ENCODE measurements around the gene MRFAP1L1.

The MRFAP1L1 gene

DNA sequence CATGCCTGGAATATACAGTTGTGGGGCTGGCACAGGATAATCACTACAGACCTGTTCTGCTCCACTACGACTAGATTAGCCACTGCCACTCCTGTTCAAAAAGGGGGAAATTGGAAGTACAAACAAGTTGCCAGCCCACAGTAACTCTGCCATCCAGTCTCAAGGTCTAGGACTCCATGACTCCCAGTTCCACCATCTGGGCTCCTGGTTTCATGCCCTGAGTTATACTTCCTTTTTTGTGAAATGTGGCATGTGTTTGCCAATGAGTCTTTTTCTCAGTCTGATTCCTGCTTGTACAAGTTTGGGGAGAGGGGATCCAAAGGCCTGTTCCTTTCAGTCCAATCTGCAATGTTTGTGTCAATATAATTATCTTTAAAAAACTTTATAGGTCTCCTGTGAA is 5.3 kb upstream of the MRFAP1L1 start:
- H3K36me3 ChIP-seq (ENCODE audit: control insufficient read depth, insufficient read depth, low read length): no peaks in the 10 kb centered on the region
- no peak overlapping the region for H3K4me3 ChIP-seq (ENCODE audit: low read depth, low read length)
- peaks cover 4% of the 10 kb centered on the region; the same call in 1 of the 2 replicates for H3K27me3 ChIP-seq (ENCODE audit: control insufficient read depth, insufficient read depth, low read length)
- peaks cover 7% of the 10 kb centered on the region; the same call in 1 of the 2 replicates for H3K4me1 ChIP-seq (ENCODE audit: control insufficient read depth, insufficient read depth, low read length)
- no peak overlapping the region for H3K9ac ChIP-seq (ENCODE audit: low read length)
- H3K9me3 ChIP-seq (ENCODE audit: control insufficient read depth, insufficient read depth, low read depth, low read length): no peaks in the 10 kb centered on the region
- no peak overlapping the region for H3K27ac ChIP-seq (ENCODE audit: low read depth, low read length)

DNA sequence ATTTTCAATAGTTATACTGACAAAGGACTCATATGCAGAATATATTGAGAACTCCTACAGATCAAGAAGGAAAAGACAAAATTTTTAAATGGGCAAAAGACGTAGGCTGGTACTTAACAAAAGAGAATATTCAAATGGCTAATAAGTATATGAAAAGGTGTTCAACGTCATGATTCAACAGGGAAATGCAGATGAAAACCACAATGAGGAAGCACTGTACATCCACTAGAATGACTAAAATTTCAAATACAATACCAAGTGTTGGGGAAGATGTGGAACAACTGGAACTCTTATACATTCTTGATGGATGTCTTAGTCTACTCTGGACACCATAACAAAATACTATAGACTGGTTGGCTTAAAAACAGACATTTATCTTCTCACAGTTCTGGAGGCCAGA is 1.3 kb upstream of the MRFAP1L1 start:
- Histone ChIP-seq H3K9ac (ENCODE audit: low read length) (no peak overlapping the region), H3K9me3 (ENCODE audit: control insufficient read depth, insufficient read depth, low read depth, low read length) (no peaks in the 10 kb centered on the region), H3K27me3 (ENCODE audit: control insufficient read depth, insufficient read depth, low read length) (peaks cover 4% of the 10 kb centered on the region; the same call in 1 of the 2 replicates), H3K36me3 (ENCODE audit: control insufficient read depth, insufficient read depth, low read length) (peaks cover 11% of the 10 kb centered on the region), H3K27ac (ENCODE audit: low read depth, low read length) (no peak overlapping the region), H3K4me1 (ENCODE audit: control insufficient read depth, insufficient read depth, low read length) (peaks cover 10% of the 10 kb centered on the region), H3K4me3 (ENCODE audit: low read depth, low read length) (no peak overlapping the region)

DNA sequence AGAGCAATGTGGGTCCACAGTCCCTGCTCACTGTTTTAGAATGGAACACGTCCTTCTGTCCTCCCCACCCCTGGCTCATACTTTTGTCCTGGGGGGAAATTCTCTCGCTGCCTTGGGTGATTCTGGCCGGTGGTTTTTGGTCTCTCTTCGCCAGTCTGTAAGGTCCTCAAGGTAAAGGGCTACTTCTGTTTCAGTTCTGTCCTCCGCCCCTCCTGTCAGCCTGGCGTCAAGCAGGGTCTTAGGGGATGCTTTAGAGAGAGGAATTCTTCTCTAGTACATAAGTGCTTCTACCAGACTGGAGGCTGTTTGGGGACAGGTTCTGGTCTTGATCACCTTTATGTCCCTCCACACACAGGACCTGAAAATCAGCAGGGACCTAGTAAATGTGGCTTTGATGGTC is 617 bp upstream of the MRFAP1L1 start:
- Histone ChIP-seq H3K27ac (ENCODE audit: low read depth, low read length) (no peak overlapping the region), H3K36me3 (ENCODE audit: control insufficient read depth, insufficient read depth, low read length) (peaks cover 11% of the 10 kb centered on the region), H3K27me3 (ENCODE audit: control insufficient read depth, insufficient read depth, low read length) (peaks cover 4% of the 10 kb centered on the region; the same call in 1 of the 2 replicates), H3K9me3 (ENCODE audit: control insufficient read depth, insufficient read depth, low read depth, low read length) (no peaks in the 10 kb centered on the region), H3K9ac (ENCODE audit: low read length) (peak overlapping the region; percentile 65), H3K4me3 (ENCODE audit: low read depth, low read length) (peak overlapping the region; percentile 91), H3K4me1 (ENCODE audit: control insufficient read depth, insufficient read depth, low read length) (peaks cover 6% of the 10 kb centered on the region)

DNA sequence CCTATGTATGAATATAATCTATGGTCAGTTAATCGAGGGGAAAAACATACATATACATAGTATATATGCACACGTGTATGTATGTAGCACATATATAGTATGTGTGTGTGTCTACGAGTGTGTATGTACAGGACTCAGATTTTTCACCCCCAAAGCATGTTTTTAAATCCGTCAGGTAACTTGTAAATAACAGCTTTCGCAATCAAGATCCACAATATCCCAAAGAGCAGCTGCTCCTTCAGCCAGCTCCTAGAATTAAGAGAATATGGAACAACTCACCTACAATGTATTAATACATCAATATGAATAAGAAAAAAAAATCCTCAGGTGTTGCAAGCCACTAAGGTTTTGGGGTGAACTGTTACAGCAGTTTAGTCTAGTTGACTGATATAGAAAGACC is 3.5 kb downstream of the MRFAP1L1 start:
- peaks cover 10% of the 10 kb centered on the region; the same call in 1 of the 2 replicates for H3K9me3 ChIP-seq (ENCODE audit: control insufficient read depth, insufficient read depth, low read depth, low read length)
- H3K27me3 ChIP-seq (ENCODE audit: control insufficient read depth, insufficient read depth, low read length): peaks cover 3% of the 10 kb centered on the region; the same call in 1 of the 2 replicates
- H3K36me3 ChIP-seq (ENCODE audit: control insufficient read depth, insufficient read depth, low read length): peaks cover 22% of the 10 kb centered on the region
- H3K27ac ChIP-seq (ENCODE audit: low read depth, low read length): no peak overlapping the region
- no peak overlapping the region for H3K4me3 ChIP-seq (ENCODE audit: low read depth, low read length)
- no peak overlapping the region for H3K9ac ChIP-seq (ENCODE audit: low read length)
- peaks cover 6% of the 10 kb centered on the region for H3K4me1 ChIP-seq (ENCODE audit: control insufficient read depth, insufficient read depth, low read length)

DNA sequence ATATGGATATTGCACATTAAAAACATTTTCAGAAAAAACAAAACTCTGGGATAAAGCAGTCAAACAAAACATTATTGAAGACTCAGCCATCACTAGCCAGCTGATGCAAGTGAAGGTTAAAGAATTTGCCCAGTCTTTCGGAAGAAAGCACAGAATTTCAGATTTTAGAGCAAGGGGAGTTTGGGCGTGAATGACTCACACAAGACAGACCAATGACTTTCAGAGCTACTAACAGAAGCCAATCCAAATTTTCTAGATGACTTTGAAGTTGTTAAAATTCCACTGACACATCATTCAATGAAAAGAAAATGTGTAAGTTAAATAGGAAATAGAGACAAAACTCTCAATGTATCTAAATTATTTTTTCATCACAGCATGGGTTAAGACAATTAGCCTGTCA is 4.0 kb downstream of the MRFAP1L1 start:
- Histone ChIP-seq H3K36me3 (ENCODE audit: control insufficient read depth, insufficient read depth, low read length) (peaks cover 23% of the 10 kb centered on the region), H3K9me3 (ENCODE audit: control insufficient read depth, insufficient read depth, low read depth, low read length) (peaks cover 10% of the 10 kb centered on the region; the same call in 1 of the 2 replicates), H3K9ac (ENCODE audit: low read length) (no peak overlapping the region), H3K27me3 (ENCODE audit: control insufficient read depth, insufficient read depth, low read length) (no peaks in the 10 kb centered on the region), H3K4me1 (ENCODE audit: control insufficient read depth, insufficient read depth, low read length) (peaks cover 6% of the 10 kb centered on the region), H3K27ac (ENCODE audit: low read depth, low read length) (no peak overlapping the region), H3K4me3 (ENCODE audit: low read depth, low read length) (no peak overlapping the region)

DNA sequence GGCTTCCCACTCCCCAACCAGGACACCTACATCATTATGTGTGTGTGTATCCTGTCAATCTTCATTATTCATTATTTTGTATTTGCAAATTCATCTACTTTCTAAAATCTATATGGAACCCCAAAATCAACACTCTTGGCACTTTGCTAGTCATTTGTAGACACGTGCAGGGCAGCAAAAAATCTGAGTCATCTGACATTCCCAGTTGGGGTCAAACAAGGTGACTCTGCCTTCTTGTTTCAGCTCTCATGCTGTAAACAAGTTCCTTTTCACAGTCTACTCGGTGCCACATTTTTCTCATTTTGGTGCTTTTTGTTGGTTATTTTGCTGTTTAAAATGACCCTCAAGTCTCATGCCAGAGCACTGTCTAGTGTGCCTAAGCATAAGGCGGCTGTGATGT is 5.9 kb downstream of the MRFAP1L1 start:
- no peak overlapping the region for H3K4me3 ChIP-seq (ENCODE audit: low read depth, low read length)
- H3K9me3 ChIP-seq (ENCODE audit: control insufficient read depth, insufficient read depth, low read depth, low read length): peaks cover 10% of the 10 kb centered on the region; the same call in 1 of the 2 replicates
- no peak overlapping the region for H3K27ac ChIP-seq (ENCODE audit: low read depth, low read length)
- H3K36me3 ChIP-seq (ENCODE audit: control insufficient read depth, insufficient read depth, low read length): peaks cover 27% of the 10 kb centered on the region
- H3K27me3 ChIP-seq (ENCODE audit: control insufficient read depth, insufficient read depth, low read length): no peaks in the 10 kb centered on the region
- H3K4me1 ChIP-seq (ENCODE audit: control insufficient read depth, insufficient read depth, low read length): peaks cover 3% of the 10 kb centered on the region
- no peak overlapping the region for H3K9ac ChIP-seq (ENCODE audit: low read length)

DNA sequence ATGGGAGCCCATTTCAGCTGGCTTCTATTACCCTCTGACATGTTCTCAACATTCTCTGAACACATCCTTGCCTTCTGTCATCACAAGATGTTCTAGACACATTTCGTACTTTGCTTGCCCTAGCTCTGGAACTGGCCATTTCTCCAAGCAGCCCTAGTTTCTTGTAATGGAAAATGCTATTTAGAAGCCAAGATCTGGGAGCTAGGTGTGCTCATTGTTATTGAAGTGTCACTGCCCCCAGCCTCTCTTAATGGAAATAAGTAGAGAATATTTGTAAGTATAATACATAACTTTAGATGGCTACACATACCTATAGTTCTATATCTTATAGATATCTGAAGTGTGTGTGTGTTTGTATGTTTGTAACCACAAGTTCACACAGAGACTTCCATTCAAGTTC is 6.9 kb downstream of the MRFAP1L1 start:
- H3K27ac ChIP-seq (ENCODE audit: low read depth, low read length): no peak overlapping the region
- H3K9me3 ChIP-seq (ENCODE audit: control insufficient read depth, insufficient read depth, low read depth, low read length): peaks cover 10% of the 10 kb centered on the region; the same call in 1 of the 2 replicates
- no peak overlapping the region for H3K4me3 ChIP-seq (ENCODE audit: low read depth, low read length)
- H3K27me3 ChIP-seq (ENCODE audit: control insufficient read depth, insufficient read depth, low read length): no peaks in the 10 kb centered on the region
- H3K9ac ChIP-seq (ENCODE audit: low read length): no peak overlapping the region
- H3K4me1 ChIP-seq (ENCODE audit: control insufficient read depth, insufficient read depth, low read length): no peaks in the 10 kb centered on the region; the same call in 1 of the 2 replicates
- peaks cover 23% of the 10 kb centered on the region for H3K36me3 ChIP-seq (ENCODE audit: control insufficient read depth, insufficient read depth, low read length)

DNA sequence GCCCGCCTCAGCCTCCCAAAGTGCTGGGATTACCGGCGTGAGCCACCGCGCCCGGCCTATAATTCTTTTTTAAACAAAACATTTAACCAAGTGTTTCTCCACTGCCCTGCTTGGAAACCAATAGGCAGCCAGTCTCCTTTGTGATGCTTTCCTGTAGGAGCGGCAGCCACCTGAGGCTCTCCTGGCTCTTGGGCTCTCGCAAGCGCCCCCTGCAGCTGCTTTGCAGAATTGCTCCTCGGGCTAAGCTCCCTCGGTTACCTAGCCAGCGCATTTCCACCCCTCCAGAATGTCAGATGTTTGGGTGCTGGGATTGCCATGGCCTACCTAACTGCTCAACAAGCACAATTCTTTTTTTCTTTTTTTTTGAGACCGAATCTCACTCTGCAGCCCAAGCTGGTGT is 8.3 kb downstream of the MRFAP1L1 start:
- Histone ChIP-seq H3K9me3 (ENCODE audit: control insufficient read depth, insufficient read depth, low read depth, low read length) (peaks cover 10% of the 10 kb centered on the region; the same call in 1 of the 2 replicates), H3K4me3 (ENCODE audit: low read depth, low read length) (no peak overlapping the region), H3K4me1 (ENCODE audit: control insufficient read depth, insufficient read depth, low read length) (peaks cover under 1% of the 10 kb centered on the region; the same call in 1 of the 2 replicates), H3K36me3 (ENCODE audit: control insufficient read depth, insufficient read depth, low read length) (peaks cover 16% of the 10 kb centered on the region), H3K27me3 (ENCODE audit: control insufficient read depth, insufficient read depth, low read length) (no peaks in the 10 kb centered on the region), H3K9ac (ENCODE audit: low read length) (no peak overlapping the region), H3K27ac (ENCODE audit: low read depth, low read length) (no peak overlapping the region)

DNA sequence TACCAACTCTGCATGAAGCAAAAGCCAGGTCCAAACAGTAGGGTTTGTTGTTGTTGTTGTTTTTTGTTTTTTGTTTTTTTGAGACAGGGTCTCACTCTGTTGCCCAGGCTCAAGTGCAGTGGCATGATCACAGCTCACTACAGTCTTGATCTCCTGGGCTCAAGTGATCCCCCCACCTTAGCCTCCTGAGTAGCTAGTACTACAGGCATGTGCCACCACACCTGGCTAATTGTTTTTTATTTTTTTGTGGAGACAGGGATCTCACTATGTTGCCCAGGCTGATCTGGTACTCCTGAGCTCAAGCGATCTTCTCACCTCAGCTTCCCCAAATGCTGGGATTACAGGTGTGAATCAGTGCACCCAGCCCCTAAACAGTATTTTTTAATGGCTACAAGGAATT is 9.8 kb downstream of the MRFAP1L1 start:
- Histone ChIP-seq H3K4me1 (ENCODE audit: control insufficient read depth, insufficient read depth, low read length) (peaks cover 10% of the 10 kb centered on the region; the same call in 1 of the 2 replicates), H3K9me3 (ENCODE audit: control insufficient read depth, insufficient read depth, low read depth, low read length) (peaks cover 10% of the 10 kb centered on the region; the same call in 1 of the 2 replicates), H3K27me3 (ENCODE audit: control insufficient read depth, insufficient read depth, low read length) (no peaks in the 10 kb centered on the region), H3K4me3 (ENCODE audit: low read depth, low read length) (no peak overlapping the region), H3K9ac (ENCODE audit: low read length) (no peak overlapping the region), H3K27ac (ENCODE audit: low read depth, low read length) (no peak overlapping the region), H3K36me3 (ENCODE audit: control insufficient read depth, insufficient read depth, low read length) (peaks cover 13% of the 10 kb centered on the region)

DNA sequence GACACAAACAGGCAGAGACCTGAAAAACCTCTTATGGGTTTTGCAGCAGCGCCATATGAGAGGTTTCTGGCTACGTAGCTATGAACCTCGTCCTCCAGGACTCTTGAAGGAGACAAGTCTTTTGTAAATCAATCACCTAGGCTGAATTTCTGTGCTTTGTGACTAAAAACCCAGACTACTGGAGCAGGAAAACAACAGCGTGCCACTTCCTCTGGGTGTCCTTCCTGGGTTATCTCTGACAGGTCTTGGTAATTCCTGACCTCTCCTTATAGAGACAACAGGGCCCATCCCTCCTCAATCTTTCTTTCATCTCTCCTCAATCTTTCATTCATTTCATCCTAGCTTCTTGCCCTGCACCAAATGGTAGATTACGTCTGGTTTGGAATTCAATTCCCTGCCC is 10.3 kb downstream of the MRFAP1L1 start:
- peaks cover 13% of the 10 kb centered on the region for H3K36me3 ChIP-seq (ENCODE audit: control insufficient read depth, insufficient read depth, low read length)
- no peak overlapping the region for H3K9ac ChIP-seq (ENCODE audit: low read length)
- H3K4me1 ChIP-seq (ENCODE audit: control insufficient read depth, insufficient read depth, low read length): peaks cover 10% of the 10 kb centered on the region; the same call in 1 of the 2 replicates
- H3K9me3 ChIP-seq (ENCODE audit: control insufficient read depth, insufficient read depth, low read depth, low read length): peaks cover 10% of the 10 kb centered on the region; the same call in 1 of the 2 replicates
- no peaks in the 10 kb centered on the region for H3K27me3 ChIP-seq (ENCODE audit: control insufficient read depth, insufficient read depth, low read length)
- H3K27ac ChIP-seq (ENCODE audit: low read depth, low read length): no peak overlapping the region
- H3K4me3 ChIP-seq (ENCODE audit: low read depth, low read length): no peak overlapping the region

DNA sequence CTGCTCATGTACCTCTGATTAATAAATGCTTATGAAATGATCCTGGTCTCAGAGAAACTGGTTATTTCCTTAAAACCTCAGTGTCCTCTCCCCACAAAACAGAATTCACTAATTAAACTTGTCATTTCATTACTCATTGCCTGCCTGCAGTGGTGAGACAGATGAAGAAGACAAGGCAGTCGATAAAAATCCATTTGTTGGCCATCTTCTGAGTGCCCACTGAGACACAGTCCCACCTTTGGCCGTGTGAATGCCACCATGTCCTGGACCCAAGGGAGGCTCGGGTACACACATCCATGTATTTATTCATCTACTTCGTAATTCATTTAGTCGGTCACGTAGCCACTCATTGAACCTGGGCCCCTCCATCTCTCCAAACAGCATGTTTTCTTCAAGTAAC is 12.5 kb downstream of the MRFAP1L1 start:
- Histone ChIP-seq H3K4me3 (ENCODE audit: low read depth, low read length) (no peak overlapping the region), H3K9ac (ENCODE audit: low read length) (no peak overlapping the region), H3K27me3 (ENCODE audit: control insufficient read depth, insufficient read depth, low read length) (no peaks in the 10 kb centered on the region), H3K27ac (ENCODE audit: low read depth, low read length) (no peak overlapping the region), H3K9me3 (ENCODE audit: control insufficient read depth, insufficient read depth, low read depth, low read length) (no peaks in the 10 kb centered on the region), H3K4me1 (ENCODE audit: control insufficient read depth, insufficient read depth, low read length) (peaks cover 31% of the 10 kb centered on the region), H3K36me3 (ENCODE audit: control insufficient read depth, insufficient read depth, low read length) (peaks cover 5% of the 10 kb centered on the region; the same call in 1 of the 2 replicates)
